Neutrophil (primary cell): ENCODE results near the gene STAB2.

Experiments
- H3K27ac ChIP-seq: fragments of 200-600 bp; sonication (generic); 2 replicates; pipeline ENCODE4 v1.5.1; 2016; ENCODE audit warnings: mild to moderate bottlenecking, moderate library complexity
- H3K27me3 ChIP-seq: fragments of 200-600 bp; sonication (generic); 2 replicates; pipeline ENCODE4 v1.6.0; 2016; ENCODE audit warnings: mild to moderate bottlenecking
- H3K36me3 ChIP-seq: fragments of 200-600 bp; sonication (generic); 2 replicates; pipeline ENCODE4 v1.5.1; 2017
- H3K4me1 ChIP-seq, 2 experiments: fragments of 200-600 bp in 1 of 2; sonication (generic) in 1 of 2; 1 replicate in 1 of 2; 2 replicates in 1 of 2; pipeline versions ENCODE4 v1.5.1 to v1.6.1; 2013 to 2016; ENCODE audit warnings: low read depth in 1 of 2, low read length in 1 of 2, mild to moderate bottlenecking in 1 of 2, moderate library complexity in 1 of 2; ENCODE audit not compliant: control insufficient read depth in 1 of 2, insufficient read depth in 1 of 2
- H3K4me3 ChIP-seq, 2 experiments: fragments of 200-600 bp in 1 of 2; sonication (generic) in 1 of 2; 1 replicate in 1 of 2; 2 replicates in 1 of 2; pipeline ENCODE4 v1.5.1; 2013 to 2016; ENCODE audit warnings: low read depth in 1 of 2, low read length in 1 of 2, mild to moderate bottlenecking in 1 of 2, moderate library complexity in 1 of 2
- H3K9me3 ChIP-seq: fragments of 200-600 bp; sonication (generic); 2 replicates; pipeline ENCODE4 v1.5.1; 2016
- TF ChIP-seq, protein P1 (sequence below): fragments of 200-600 bp; sonication (generic); IDR thresholded peaks from 2 replicates; pipeline ENCODE4 v1.5.1; 2016; ENCODE audit warnings: antibody characterized with exemption

The STAB2 gene

DNA sequence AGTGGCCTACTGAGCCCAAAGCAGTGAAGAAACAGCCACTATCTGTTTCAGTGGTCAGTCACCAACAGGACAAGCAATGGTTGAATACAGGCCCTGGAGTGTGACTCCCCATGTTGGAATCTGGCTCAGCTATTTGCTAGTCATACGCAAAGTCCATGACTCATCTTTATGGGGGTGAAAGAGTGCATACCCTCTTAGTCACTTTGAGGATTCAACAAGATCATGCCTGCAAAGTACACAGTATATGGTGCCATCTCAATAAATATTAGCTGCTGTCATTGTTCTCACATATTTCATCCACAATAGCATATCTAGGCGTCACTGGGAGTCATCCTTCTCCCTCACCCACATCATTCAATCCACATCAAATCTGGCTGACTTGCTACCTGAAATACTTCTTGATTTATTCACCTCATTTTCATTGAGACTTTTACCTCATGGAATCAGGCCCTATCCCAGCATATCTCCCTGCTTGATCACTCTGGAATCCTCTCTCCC is 26.4 kb upstream of the STAB2 start:
- Histone ChIP-seq H3K27ac (no peak overlapping the region), H3K27me3 (no peaks in the 10 kb centered on the region), H3K9me3 (peaks cover 3% of the 10 kb centered on the region), H3K4me1 (no peaks in the 10 kb centered on the region), H3K4me3 (no peak overlapping the region), H3K36me3 (no peaks in the 10 kb centered on the region)
- TF ChIP-seq, protein P1, sequence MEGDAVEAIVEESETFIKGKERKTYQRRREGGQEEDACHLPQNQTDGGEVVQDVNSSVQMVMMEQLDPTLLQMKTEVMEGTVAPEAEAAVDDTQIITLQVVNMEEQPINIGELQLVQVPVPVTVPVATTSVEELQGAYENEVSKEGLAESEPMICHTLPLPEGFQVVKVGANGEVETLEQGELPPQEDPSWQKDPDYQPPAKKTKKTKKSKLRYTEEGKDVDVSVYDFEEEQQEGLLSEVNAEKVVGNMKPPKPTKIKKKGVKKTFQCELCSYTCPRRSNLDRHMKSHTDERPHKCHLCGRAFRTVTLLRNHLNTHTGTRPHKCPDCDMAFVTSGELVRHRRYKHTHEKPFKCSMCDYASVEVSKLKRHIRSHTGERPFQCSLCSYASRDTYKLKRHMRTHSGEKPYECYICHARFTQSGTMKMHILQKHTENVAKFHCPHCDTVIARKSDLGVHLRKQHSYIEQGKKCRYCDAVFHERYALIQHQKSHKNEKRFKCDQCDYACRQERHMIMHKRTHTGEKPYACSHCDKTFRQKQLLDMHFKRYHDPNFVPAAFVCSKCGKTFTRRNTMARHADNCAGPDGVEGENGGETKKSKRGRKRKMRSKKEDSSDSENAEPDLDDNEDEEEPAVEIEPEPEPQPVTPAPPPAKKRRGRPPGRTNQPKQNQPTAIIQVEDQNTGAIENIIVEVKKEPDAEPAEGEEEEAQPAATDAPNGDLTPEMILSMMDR: no peak

DNA sequence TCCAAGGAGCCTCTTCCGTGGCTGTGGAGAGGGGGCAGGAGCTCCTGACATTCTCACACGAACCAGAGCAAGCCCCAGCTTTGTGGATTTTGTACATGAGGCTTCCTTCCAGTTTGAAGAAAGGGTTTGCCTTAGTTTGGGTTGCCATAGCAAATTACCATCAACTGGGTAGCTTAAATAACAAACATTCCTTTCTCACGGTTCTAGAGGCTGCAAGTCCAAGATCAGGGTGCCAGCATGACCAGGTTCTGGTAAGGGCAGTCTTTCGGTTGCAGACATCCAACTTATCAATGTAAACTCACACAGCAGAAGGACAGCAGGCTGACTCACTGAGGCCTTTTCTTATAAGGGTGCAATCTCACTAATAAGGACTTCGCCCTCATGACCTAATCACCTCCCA is 25.9 kb upstream of the STAB2 start:
- Histone ChIP-seq H3K9me3 (peaks cover 3% of the 10 kb centered on the region), H3K4me3 (no peak overlapping the region), H3K4me1 (no peaks in the 10 kb centered on the region), H3K27me3 (no peaks in the 10 kb centered on the region), H3K27ac (no peak overlapping the region), H3K36me3 (no peaks in the 10 kb centered on the region)
- TF ChIP-seq, protein P1: no peak

DNA sequence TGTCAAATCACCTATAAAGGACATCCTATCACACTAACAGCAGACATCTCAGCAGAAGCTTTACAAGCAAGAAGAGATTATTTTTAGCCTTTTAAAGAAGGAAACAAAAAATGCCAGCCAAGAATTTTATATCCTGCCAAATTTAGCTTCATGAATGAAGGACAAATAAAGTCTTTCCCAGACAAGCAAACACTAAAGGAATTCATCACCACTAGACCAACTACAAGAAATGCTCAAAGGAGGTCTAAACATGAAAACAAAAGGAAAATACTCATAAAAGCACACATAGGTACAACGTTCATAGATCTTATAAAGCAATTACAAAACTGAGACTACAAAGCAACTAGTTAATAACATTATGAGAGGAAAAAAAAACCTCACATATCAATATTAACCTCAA is 20.7 kb upstream of the STAB2 start:
- Histone ChIP-seq H3K4me3 (no peak overlapping the region), H3K27me3 (peaks cover 19% of the 10 kb centered on the region), H3K27ac (no peak overlapping the region), H3K9me3 (peaks cover 3% of the 10 kb centered on the region), H3K4me1 (no peaks in the 10 kb centered on the region), H3K36me3 (no peaks in the 10 kb centered on the region)
- TF ChIP-seq, protein P1: no peak

DNA sequence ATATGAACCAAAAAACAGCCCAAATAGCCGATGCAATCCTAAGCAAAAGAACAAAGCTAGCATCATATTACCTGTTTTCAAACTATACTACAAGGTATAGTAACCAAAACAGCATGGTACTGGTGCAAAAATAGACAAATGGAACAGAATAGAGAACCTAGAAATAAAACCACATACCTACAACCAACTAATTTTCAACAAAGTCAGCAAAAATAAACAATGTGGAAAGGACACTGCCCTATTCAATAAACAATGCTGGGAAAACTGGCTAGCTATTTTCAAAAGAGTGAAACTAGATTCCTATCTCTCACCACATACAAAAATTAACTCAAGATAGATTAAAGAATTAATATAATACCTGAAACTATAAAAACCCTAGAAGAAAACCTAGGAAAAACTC is 17.8 kb upstream of the STAB2 start:
- H3K9me3 ChIP-seq: peaks cover 3% of the 10 kb centered on the region
- H3K27ac ChIP-seq: no peak overlapping the region
- H3K4me1 ChIP-seq: no peaks in the 10 kb centered on the region
- TF ChIP-seq, protein P1: no peak
- H3K27me3 ChIP-seq: peaks cover 48% of the 10 kb centered on the region
- no peaks in the 10 kb centered on the region for H3K36me3 ChIP-seq
- H3K4me3 ChIP-seq: no peak overlapping the region

DNA sequence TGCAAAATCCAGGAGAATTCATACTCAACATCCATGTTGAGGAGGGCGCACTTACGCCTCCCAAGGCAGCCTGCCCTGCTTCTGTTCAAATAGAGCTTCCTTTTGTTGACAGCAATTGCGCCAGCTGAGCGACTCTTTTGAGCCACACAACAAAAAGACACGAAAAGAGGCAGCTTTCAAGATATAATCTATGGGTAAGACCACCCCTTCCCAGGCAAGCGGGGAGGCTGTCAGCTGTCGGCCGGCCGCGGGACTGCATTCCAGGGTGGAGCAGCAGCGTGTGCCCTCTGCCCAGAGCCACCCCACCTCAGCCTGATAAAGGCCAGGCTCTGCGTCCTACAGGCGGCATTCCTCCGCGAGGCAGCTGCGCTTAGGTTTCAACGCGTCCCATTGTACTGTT is 15.8 kb upstream of the STAB2 start:
- H3K27ac ChIP-seq: no peak overlapping the region
- H3K36me3 ChIP-seq: no peaks in the 10 kb centered on the region
- no peak overlapping the region for H3K4me3 ChIP-seq
- peaks cover 0 to 5% of the 10 kb centered on the region in 2 experiments for H3K4me1 ChIP-seq
- H3K27me3 ChIP-seq: peaks cover 66% of the 10 kb centered on the region
- H3K9me3 ChIP-seq: no peaks in the 10 kb centered on the region
- TF ChIP-seq, protein P1: no peak
